HG03439 (cell line): Measurements from ENCODE around the gene TPR.
"Not testable (repeated sequence)": the region's sequence is repeated elsewhere in the genome, so short reads cannot be mapped to it uniquely, and the experiment has no call there.

ENCODE experiments used
- ATAC-seq: cut with Tn5 transposase; IDR thresholded peaks from one replicate; pipeline ENCODE4 v1.9.1; 2021; ENCODE audit warnings: mild to moderate bottlenecking, moderate library complexity; ENCODE audit not compliant: unreplicated experiment

The TPR gene

GRCh38 chr1:186375152-186375928 lies at the start of gene TPR, which contains the start of gene ODR4:
TPR (minus strand) TSS chr1:186375253; CDS start chr1:186375028, 225 bp downstream.
ODR4 (plus strand) TSS chr1:186375838; CDS start chr1:186379786, 3,948 bp downstream.
- peak; percentile 88 for ATAC-seq

- ATAC-seq: no peak
Observed at GRCh38 chr1:186424539-186424938, 49.5 kb upstream of the TPR start.

- no peak for ATAC-seq
Observed at GRCh38 chr1:186421446-186421845, 46.4 kb upstream of the TPR start.

GRCh38 chr1:186420923-186421322 lies 45.9 kb upstream of the TPR start:
- ATAC-seq: peak; percentile 92

GRCh38 chr1:186420311-186420710 lies 45.3 kb upstream of the TPR start:
- no peak for ATAC-seq

- ATAC-seq: no peak
Observed at GRCh38 chr1:186418503-186418902, 43.5 kb upstream of the TPR start.

- ATAC-seq: no peak
Observed at GRCh38 chr1:186413319-186413718, 38.3 kb upstream of the TPR start.

- ATAC-seq: no peak
Observed at GRCh38 chr1:186409091-186409490, 34.0 kb upstream of the TPR start.

- ATAC-seq: no peak
Observed at GRCh38 chr1:186404454-186405051, 29.5 kb upstream of the TPR start.

- ATAC-seq: no peak
Observed at GRCh38 chr1:186403632-186404031, 28.6 kb upstream of the TPR start.

- not testable (repeated sequence) for ATAC-seq
Observed at GRCh38 chr1:186401446-186401845, 26.4 kb upstream of the TPR start.

- not testable (repeated sequence) for ATAC-seq
Observed at GRCh38 chr1:186392711-186393110, 17.7 kb upstream of the TPR start.

GRCh38 chr1:186391841-186392240 lies 16.8 kb upstream of the TPR start:
- no peak for ATAC-seq

- no peak for ATAC-seq
Observed at GRCh38 chr1:186390925-186391324, 15.9 kb upstream of the TPR start.

- ATAC-seq: no peak
Observed at GRCh38 chr1:186386725-186387383, 11.8 kb upstream of the TPR start.

- no peak for ATAC-seq
Observed at GRCh38 chr1:186375929-186376319, 871 bp upstream of the TPR start.

- ATAC-seq: peak; percentile 34
Observed at GRCh38 chr1:186374303-186375151, 526 bp downstream of the TPR start.

GRCh38 chr1:186347837-186348691 lies 27.0 kb downstream of the TPR start:
- ATAC-seq: not testable (repeated sequence)

GRCh38 chr1:186340772-186341171 lies 34.3 kb downstream of the TPR start:
- ATAC-seq: no peak

GRCh38 chr1:186337554-186337953 lies 37.5 kb downstream of the TPR start:
- ATAC-seq: no peak
